H1 (cell line): ENCODE data around the gene FAM81A. TPM values are rescaled to one million over a fixed set of nuclear protein-coding genes. Genes with fewer than 3 reads are reported as not detected.

Experiments
- CTCF ChIA-PET: fragments of 300-600 bp; sonication (Branson Sonifier 250); formaldehyde crosslinking; loops from one replicate; lab custom pipeline; 2021; ENCODE audit not compliant: partially characterized antibody; lab: Charles Lee
- POLR2A ChIA-PET: fragments of 300-600 bp; sonication (Branson Sonifier 250); formaldehyde crosslinking; loops from one replicate; lab custom pipeline; 2021; ENCODE audit warnings: inconsistent platforms; ENCODE audit not compliant: partially characterized antibody; lab: Charles Lee
- DNase-seq, 2 experiments: peaks; one replicate each; pipeline versions ENCODE4 v3.0.0 to v3.0.0-alpha.2; 2010 to 2022; ENCODE audit warnings: low spot score in 2 of 2, low read depth in 1 of 2, mixed read lengths in 1 of 2
- FAIRE-seq: peaks from 2 replicates; lab custom pipeline; 2011; peaks lifted over from hg19 to GRCh38; lab: Jason Lieb, UNC
- H2AFZ ChIP-seq: 2 replicates; pipeline ENCODE4 v1.8.1; 2012; ENCODE audit warnings: low read length, inconsistent platforms
- H2AK5ac ChIP-seq: 2 replicates; pipeline ENCODE4 v1.6.1; 2013; ENCODE audit warnings: low read depth, low read length
- H2BK120ac ChIP-seq: replicated peaks from 2 replicates; pipeline ENCODE3; 2013; ENCODE audit warnings: low read depth, low read length, inconsistent platforms
- H2BK12ac ChIP-seq: 2 replicates; pipeline ENCODE4 v1.6.1; 2013; ENCODE audit warnings: low read depth, low read length
- H2BK15ac ChIP-seq: 2 replicates; pipeline ENCODE4 v1.6.1; 2013; ENCODE audit warnings: low read length
- H2BK20ac ChIP-seq: 2 replicates; pipeline ENCODE4 v1.6.1; 2013; ENCODE audit warnings: low read length
- H2BK5ac ChIP-seq: 2 replicates; pipeline ENCODE4 v1.6.1; 2013; ENCODE audit warnings: low read depth, low read length
- H3K14ac ChIP-seq: 2 replicates; pipeline ENCODE4 v1.6.1; 2013; ENCODE audit warnings: inconsistent platforms; ENCODE audit not compliant: insufficient read length
- H3K18ac ChIP-seq: 2 replicates; pipeline ENCODE4 v1.6.1; 2013; ENCODE audit warnings: low read length; ENCODE audit errors: extremely low read depth
- H3K23ac ChIP-seq: 2 replicates; pipeline ENCODE4 v1.6.1; 2013; ENCODE audit warnings: inconsistent platforms; ENCODE audit not compliant: insufficient read length
- H3K23me2 ChIP-seq: 2 replicates; pipeline ENCODE4 v1.6.1; 2013; ENCODE audit warnings: low read depth, low read length
- H3K27ac ChIP-seq: 2 replicates; pipeline ENCODE4 v1.6.1; 2011; ENCODE audit warnings: low read depth, low read length, inconsistent platforms
- H3K27me3 ChIP-seq, 4 experiments: replicated peaks in 1 of 4; 1 replicate in 1 of 4; 2 replicates in 3 of 4; pipeline versions ENCODE4 v1.6.1 to v1.8.1; 2011 to 2013; ENCODE audit warnings: low read length in 3 of 4, mild to moderate bottlenecking in 3 of 4, inconsistent platforms in 2 of 4, mixed read lengths in 2 of 4, moderate library complexity in 1 of 4; ENCODE audit not compliant: control insufficient read depth in 3 of 4, insufficient read depth in 3 of 4; ENCODE audit errors: extremely low read depth in 1 of 4
- H3K36me3 ChIP-seq, 4 experiments: 2 replicates each; pipeline versions ENCODE4 v1.6.1 to v1.8.1; 2011 to 2013; ENCODE audit warnings: mild to moderate bottlenecking in 4 of 4, low read length in 3 of 4, moderate library complexity in 2 of 4, control low read depth in 1 of 4, inconsistent platforms in 1 of 4; ENCODE audit not compliant: insufficient read depth in 4 of 4, control insufficient read depth in 2 of 4
- H3K4ac ChIP-seq: replicated peaks from 2 replicates; pipeline ENCODE3; 2013; ENCODE audit warnings: low read length, low read depth, mixed read lengths, inconsistent platforms; ENCODE audit not compliant: insufficient read length
- H3K4me1 ChIP-seq, 4 experiments: replicated peaks in 1 of 4; 1 replicate in 1 of 4; 2 replicates in 3 of 4; pipeline versions ENCODE4 v1.6.1 to v1.8.1; 2011 to 2013; ENCODE audit warnings: low read length in 3 of 4, inconsistent platforms in 2 of 4, mixed read lengths in 1 of 4; ENCODE audit not compliant: insufficient read depth in 4 of 4, control insufficient read depth in 3 of 4
- H3K4me2 ChIP-seq, 2 experiments: 2 replicates each; pipeline versions ENCODE4 v1.6.1 to v1.8.1; 2011 to 2013; ENCODE audit warnings: low read depth in 2 of 2, low read length in 2 of 2, control low read depth in 1 of 2, inconsistent platforms in 1 of 2, mild to moderate bottlenecking in 1 of 2; ENCODE audit not compliant: insufficient read depth in 1 of 2
- H3K4me3 ChIP-seq, 4 experiments: fragments of 200-600, 300-600 bp in 1 of 4; sonication (generic), shearing (Covaris generic), sonication (Bioruptor Twin) in 1 of 4; 2 replicates each; pipeline versions ENCODE4 v1.5.1 to v1.8.1; 2011 to 2016; ENCODE audit warnings: low read length in 4 of 4, low read depth in 3 of 4, control low read depth in 2 of 4, inconsistent platforms in 2 of 4, mild to moderate bottlenecking in 2 of 4, mixed read lengths in 1 of 4, moderate library complexity in 1 of 4; ENCODE audit not compliant: insufficient read depth in 2 of 4; ENCODE audit errors: extremely low read depth in 1 of 4
- H3K56ac ChIP-seq: replicated peaks from 2 replicates; pipeline ENCODE3; 2013; ENCODE audit warnings: low read depth, mild to moderate bottlenecking, mixed read lengths, low read length, inconsistent platforms; ENCODE audit not compliant: insufficient read length
- H3K79me1 ChIP-seq: 2 replicates; pipeline ENCODE4 v1.6.1; 2013; ENCODE audit warnings: low read depth, low read length, control low read depth
- H3K79me2 ChIP-seq, 2 experiments: 2 replicates each; pipeline versions ENCODE4 v1.6.1 to v1.8.1; 2012 to 2013; ENCODE audit warnings: low read length in 2 of 2, mild to moderate bottlenecking in 2 of 2, inconsistent platforms in 1 of 2; ENCODE audit not compliant: insufficient read depth in 2 of 2, control insufficient read depth in 1 of 2
- H3K9ac ChIP-seq, 4 experiments: replicated peaks in 1 of 4; 1 replicate in 1 of 4; 2 replicates in 3 of 4; pipeline versions ENCODE4 v1.6.1 to v1.8.1; 2011 to 2013; ENCODE audit warnings: low read depth in 3 of 4, low read length in 3 of 4, control low read depth in 2 of 4, mild to moderate bottlenecking in 2 of 4, moderate library complexity in 2 of 4, inconsistent platforms in 1 of 4; ENCODE audit errors: extremely low read depth in 1 of 4
- H3K9me3 ChIP-seq, 2 experiments: 2 replicates each; pipeline versions ENCODE4 v1.6.1 to v1.8.1; 2012 to 2013; ENCODE audit warnings: mild to moderate bottlenecking in 2 of 2, moderate library complexity in 2 of 2, control low read depth in 1 of 2, inconsistent platforms in 1 of 2, low read depth in 1 of 2, low read length in 1 of 2, mixed read lengths in 1 of 2; ENCODE audit not compliant: insufficient read depth in 2 of 2
- H4K20me1 ChIP-seq, 2 experiments: replicated peaks in 1 of 2; 2 replicates each; pipeline versions ENCODE3 to v1.8.1; 2011 to 2013; ENCODE audit warnings: inconsistent platforms in 2 of 2, low read length in 2 of 2, mild to moderate bottlenecking in 1 of 2; ENCODE audit not compliant: insufficient read depth in 2 of 2, control insufficient read depth in 1 of 2
- H4K5ac ChIP-seq: 2 replicates; pipeline ENCODE4 v1.6.1; 2013; ENCODE audit warnings: low read length, low read depth, mixed read lengths, inconsistent platforms; ENCODE audit not compliant: insufficient read length
- H4K8ac ChIP-seq: 2 replicates; pipeline ENCODE4 v1.8.0; 2013; ENCODE audit warnings: mild to moderate bottlenecking, moderate library complexity, low read length, inconsistent platforms; ENCODE audit not compliant: insufficient read depth; ENCODE audit errors: extremely low read depth
- H4K91ac ChIP-seq: replicated peaks from 2 replicates; pipeline ENCODE3; 2013; ENCODE audit warnings: low read length, mixed read lengths, inconsistent platforms; ENCODE audit not compliant: insufficient read length
- CREB1 ChIP-seq: IDR thresholded peaks from 2 replicates; pipeline ENCODE4 v1.6.1; 2012; ENCODE audit warnings: inconsistent platforms
- EGR1 ChIP-seq: IDR thresholded peaks from 2 replicates; pipeline ENCODE4 v1.6.1; 2011; ENCODE audit warnings: low read depth, low read length, borderline replicate concordance
- POLR2A ChIP-seq, 2 experiments: IDR thresholded peaks; 1 replicate in 1 of 2; 2 replicates in 1 of 2; pipeline ENCODE4 v1.6.1; 2011; ENCODE audit warnings: low read depth in 2 of 2, low read length in 2 of 2, mild to moderate bottlenecking in 2 of 2; ENCODE audit errors: control extremely low read depth in 1 of 2
- RFX5 ChIP-seq: IDR thresholded peaks from 2 replicates; pipeline ENCODE4 v1.6.1; 2011; ENCODE audit warnings: low read depth, low read length, improper control_type of control experiment, borderline replicate concordance
- SIX5 ChIP-seq: IDR thresholded peaks from 2 replicates; pipeline ENCODE4 v1.6.1; 2011; ENCODE audit warnings: mild to moderate bottlenecking, low read depth, low read length
- WGBS, 2 experiments: shearing (Covaris generic) in 1 of 2; methylation state at CpG; one replicate each; pipeline versions ENCODE4 v1.1.6 to v1.1.7; 2013 to 2015; ENCODE audit warnings: low lambda C conversion rate in 2 of 2, mixed read lengths in 2 of 2, inconsistent platforms in 1 of 2, low coverage in 1 of 2, missing lambda C conversion rate in 1 of 2; ENCODE audit not compliant: insufficient replicate concordance in 2 of 2, insufficient coverage in 1 of 2, insufficient read length in 1 of 2; ENCODE audit errors: extremely low coverage in 1 of 2, missing lambda C conversion rate in 1 of 2; 5-methylcytosine and 5-hydroxymethylcytosine counted together
- polyA plus RNA-seq, 7 experiments: library from polyadenylated mRNA; depleted of rRNA in 3 of 7; stranded (reverse) in 5 of 7; unstranded in 2 of 7; fragments of >200 nt in 5 of 7; fragments of 200-250 nt in 2 of 7; gene quantifications; 1 replicate in 5 of 7; 2 replicates in 1 of 7; 4 replicates in 1 of 7; pipeline versions ENCODE4 v1.2.1 to v1.2.3, GENCODE V29; 2011 to 2013; ENCODE audit warnings: missing spikeins in 2 of 7, mixed read lengths in 2 of 7
- total RNA-seq: library from RNA; stranded (reverse); fragmentation: NEBNext Ultra II Directional; extraction: Animal tissue kit (Norgen Biotek cat#: 25700); gene quantifications from 2 replicates; pipeline ENCODE4 v1.2.1, GENCODE V29; 2021
- TF ChIP-seq, protein P1 (sequence below): IDR thresholded peaks from 2 replicates; pipeline ENCODE4 v1.6.1; 2011; ENCODE audit warnings: low read depth, mild to moderate bottlenecking, low read length; ENCODE audit not compliant: insufficient read depth
- TF ChIP-seq, protein P2 (sequence below): IDR thresholded peaks from 2 replicates; pipeline ENCODE4 v1.6.1; 2012; ENCODE audit warnings: inconsistent platforms
- TF ChIP-seq, protein P3 (sequence below): IDR thresholded peaks from 2 replicates; pipeline ENCODE4 v1.6.1; 2012; ENCODE audit warnings: low read length, inconsistent platforms

FAM81A gene
- total and polyA plus RNA-seq, 2 of the 8 experiments (the other 6 are each of a cell fraction or from before 2014, with no cell fraction given) = 0.56 to 3.0 TPM

DNA sequence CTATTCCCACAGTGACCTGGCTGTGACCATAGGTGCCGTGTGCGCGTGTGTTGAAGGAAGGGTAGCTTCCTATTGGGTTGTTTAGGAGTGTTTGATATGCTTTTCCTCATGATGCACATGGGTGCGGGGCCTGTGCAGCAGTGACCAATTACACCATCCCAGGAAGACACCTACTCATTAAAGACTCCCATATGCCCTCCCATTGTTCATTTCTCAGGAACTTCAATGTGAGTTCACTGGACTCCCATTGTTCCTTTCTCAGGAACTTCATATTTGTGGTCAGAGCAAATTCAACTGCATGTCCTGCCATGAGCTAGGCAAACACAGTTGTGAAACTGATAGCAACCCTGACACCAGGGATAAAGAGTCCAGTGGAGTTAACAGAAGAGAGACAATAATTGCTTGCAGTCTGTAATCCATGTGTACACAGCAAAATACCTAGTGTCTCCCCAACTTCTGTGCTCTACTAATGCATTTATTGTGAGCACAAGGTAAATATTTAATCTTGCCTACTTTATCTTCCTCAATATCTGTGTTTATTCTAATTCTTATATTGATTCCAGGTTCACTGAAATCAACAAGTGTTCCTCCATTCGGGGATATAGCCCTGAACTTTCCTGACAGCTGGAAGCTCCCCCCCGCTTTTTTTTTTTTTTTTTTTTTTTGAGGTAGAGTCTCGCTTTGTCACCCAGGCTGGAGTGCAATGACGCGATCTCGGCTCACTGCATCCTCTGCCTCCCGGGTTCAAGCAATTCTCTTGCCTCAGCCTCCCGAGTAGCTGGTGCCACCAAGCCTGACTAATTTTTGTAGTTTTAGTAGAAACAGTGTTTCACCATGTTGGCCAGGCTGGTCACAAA lies 116.1 kb downstream of the FAM81A start:
- no peak overlapping the region for H2AK5ac ChIP-seq
- H3K4me1 ChIP-seq = peaks cover 0 to 4% (median 2%) of the 10 kb centered on the region in 4 experiments; a peak in 3 of 7 replicates
- no peak overlapping the region for H3K4ac ChIP-seq
- no peaks in the 10 kb centered on the region for H3K36me3 ChIP-seq
- H3K14ac ChIP-seq = no peak overlapping the region
- no peak overlapping the region for H3K9ac ChIP-seq
- no peaks in the 10 kb centered on the region for H4K20me1 ChIP-seq
- H3K27me3 ChIP-seq = no peaks in the 10 kb centered on the region
- no peak overlapping the region for H4K8ac ChIP-seq
- no peak overlapping the region for H3K27ac ChIP-seq
- no peak overlapping the region for H2BK15ac ChIP-seq
- H2BK12ac ChIP-seq = no peak overlapping the region
- H3K79me2 ChIP-seq = no peaks in the 10 kb centered on the region
- DNase-seq = no peak
- H2BK5ac ChIP-seq = no peak overlapping the region
- no peak overlapping the region for H3K18ac ChIP-seq
- POLR2A ChIA-PET = no interaction called here
- no peak overlapping the region for H3K56ac ChIP-seq
- H4K91ac ChIP-seq = no peak overlapping the region
- no peak overlapping the region for H2AFZ ChIP-seq
- no peaks in the 10 kb centered on the region for H3K79me1 ChIP-seq
- H4K5ac ChIP-seq = no peak overlapping the region
- no peak overlapping the region for H3K4me3 ChIP-seq
- 95% methylated on average over 11 of the region's 12 CpGs; no CpG with 5 or more reads in 1 of the 2 experiments for WGBS, 2 experiments
- H2BK120ac ChIP-seq = no peak overlapping the region
- H3K23me2 ChIP-seq = 0 out of 2 replicates have a peak, but pooled peaks cover under 1% of the 10 kb centered on the region
- TF ChIP-seq, protein P1, sequence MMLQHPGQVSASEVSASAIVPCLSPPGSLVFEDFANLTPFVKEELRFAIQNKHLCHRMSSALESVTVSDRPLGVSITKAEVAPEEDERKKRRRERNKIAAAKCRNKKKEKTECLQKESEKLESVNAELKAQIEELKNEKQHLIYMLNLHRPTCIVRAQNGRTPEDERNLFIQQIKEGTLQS = no peak
- TF ChIP-seq, protein P2, sequence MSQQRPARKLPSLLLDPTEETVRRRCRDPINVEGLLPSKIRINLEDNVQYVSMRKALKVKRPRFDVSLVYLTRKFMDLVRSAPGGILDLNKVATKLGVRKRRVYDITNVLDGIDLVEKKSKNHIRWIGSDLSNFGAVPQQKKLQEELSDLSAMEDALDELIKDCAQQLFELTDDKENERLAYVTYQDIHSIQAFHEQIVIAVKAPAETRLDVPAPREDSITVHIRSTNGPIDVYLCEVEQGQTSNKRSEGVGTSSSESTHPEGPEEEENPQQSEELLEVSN = no peak
- TF ChIP-seq, protein P3, sequence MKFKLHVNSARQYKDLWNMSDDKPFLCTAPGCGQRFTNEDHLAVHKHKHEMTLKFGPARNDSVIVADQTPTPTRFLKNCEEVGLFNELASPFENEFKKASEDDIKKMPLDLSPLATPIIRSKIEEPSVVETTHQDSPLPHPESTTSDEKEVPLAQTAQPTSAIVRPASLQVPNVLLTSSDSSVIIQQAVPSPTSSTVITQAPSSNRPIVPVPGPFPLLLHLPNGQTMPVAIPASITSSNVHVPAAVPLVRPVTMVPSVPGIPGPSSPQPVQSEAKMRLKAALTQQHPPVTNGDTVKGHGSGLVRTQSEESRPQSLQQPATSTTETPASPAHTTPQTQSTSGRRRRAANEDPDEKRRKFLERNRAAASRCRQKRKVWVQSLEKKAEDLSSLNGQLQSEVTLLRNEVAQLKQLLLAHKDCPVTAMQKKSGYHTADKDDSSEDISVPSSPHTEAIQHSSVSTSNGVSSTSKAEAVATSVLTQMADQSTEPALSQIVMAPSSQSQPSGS = no peak
- TF ChIP-seq EGR1 (no peak), CREB1 (no peak), RFX5 (no peak), POLR2A (IDR thresholded peaks at IDR 0.05; ENCODE audit: control extremely low read depth in 1 of 2, low read depth in 2 of 2, low read length in 2 of 2) (no peak), SIX5 (no peak)
- TF ChIP-seq, all 59 proteins: peak for 0
- Histone ChIP-seq H3K23ac (no peak overlapping the region), H2BK20ac (no peak overlapping the region), H3K4me2 (no peak overlapping the region), H3K9me3 (no peaks in the 10 kb centered on the region)
- CTCF ChIA-PET = interaction anchor here (0.5 to 2.4 kb wide), 4 partner anchors 21 to 40 kb away, joined by 3 to 10 read pairs (median 8); no protein-coding TSS in a partner anchor
- FAIRE-seq = no peak
